GM21529 (cell line): Measurements from ENCODE around the gene PPP1R9B.

Source experiments
- ATAC-seq: cut with Tn5 transposase; IDR thresholded peaks from one replicate; pipeline ENCODE4 v1.9.1; 2021; ENCODE audit not compliant: unreplicated experiment

PPP1R9B gene

GRCh38 chr17:50144845-50145531, 5.5 kb downstream of the PPP1R9B start:
- no peak for ATAC-seq

- no peak for ATAC-seq
Observed at GRCh38 chr17:50144355-50144754, 6.1 kb downstream of the PPP1R9B start.

GRCh38 chr17:50143461-50144176, 6.9 kb downstream of the PPP1R9B start:
- no peak for ATAC-seq

GRCh38 chr17:50141745-50142110, 8.7 kb downstream of the PPP1R9B start:
- no peak for ATAC-seq

- ATAC-seq = no peak
Observed at GRCh38 chr17:50141026-50141744, 9.3 kb downstream of the PPP1R9B start.

GRCh38 chr17:50139950-50140885, 10.3 kb downstream of the PPP1R9B start:
- peak; percentile 41 for ATAC-seq

- no peak for ATAC-seq
Observed at GRCh38 chr17:50139185-50139783, 11.2 kb downstream of the PPP1R9B start.

- no peak for ATAC-seq
Observed at GRCh38 chr17:50137042-50137441, 13.4 kb downstream of the PPP1R9B start.

- no peak for ATAC-seq
Observed at GRCh38 chr17:50136096-50136687, 14.3 kb downstream of the PPP1R9B start.

GRCh38 chr17:50135316-50136095, 15.0 kb downstream of the PPP1R9B start:
- no peak for ATAC-seq

GRCh38 chr17:50134206-50135110, 16.0 kb downstream of the PPP1R9B start:
- ATAC-seq = no peak

- no peak for ATAC-seq
Observed at GRCh38 chr17:50133769-50134099, 16.7 kb downstream of the PPP1R9B start.

GRCh38 chr17:50133028-50133768, 17.3 kb downstream of the PPP1R9B start:
- no peak for ATAC-seq

GRCh38 chr17:50132104-50132794, 18.2 kb downstream of the PPP1R9B start:
- no peak for ATAC-seq

GRCh38 chr17:50130559-50131305, 19.7 kb downstream of the PPP1R9B start:
- no peak for ATAC-seq

- ATAC-seq = no peak
Observed at GRCh38 chr17:50129728-50130558, 20.5 kb downstream of the PPP1R9B start, which contains the start of gene SAMD14. TSS of gene SAMD14 (minus strand) at chr17:50130160. CDS start at chr17:50124959, 5,201 bp downstream.
